Measurements from ENCODE around the gene TSPAN13.

The TSPAN13 gene

GRCh38 chr7:16753102-16753931, at the start of gene TSPAN13:
Gene TSPAN13, plus strand, starts transcription at chr7:16753755. Its CDS starts 213 bp downstream, at chr7:16753968.
- no peak for DNase-seq

DNA sequence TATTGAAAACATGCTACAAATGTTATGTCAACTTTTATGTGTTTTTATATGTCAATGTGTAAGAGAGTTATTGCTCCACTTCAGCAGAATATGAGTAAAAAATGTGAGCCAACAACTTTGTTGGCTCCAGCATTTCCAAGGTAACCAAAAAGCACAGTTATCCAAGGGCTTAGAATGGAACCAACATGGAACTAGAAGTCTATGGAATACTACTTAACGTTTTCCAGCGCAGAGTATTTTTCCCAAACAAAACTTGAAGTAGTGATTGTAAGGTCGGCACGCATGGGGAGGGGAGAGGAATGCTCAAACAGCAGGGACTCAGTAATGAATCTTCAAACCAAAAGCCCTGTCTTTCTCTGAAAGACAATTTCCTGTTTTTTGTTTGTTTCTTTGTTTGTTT, 45.0 kb upstream of the TSPAN13 start:
- no peak for DNase-seq

- DNase-seq: no peak
These were observed 44.6 kb upstream of the TSPAN13 start for GRCh38 chr7:16708980-16709379.

DNA sequence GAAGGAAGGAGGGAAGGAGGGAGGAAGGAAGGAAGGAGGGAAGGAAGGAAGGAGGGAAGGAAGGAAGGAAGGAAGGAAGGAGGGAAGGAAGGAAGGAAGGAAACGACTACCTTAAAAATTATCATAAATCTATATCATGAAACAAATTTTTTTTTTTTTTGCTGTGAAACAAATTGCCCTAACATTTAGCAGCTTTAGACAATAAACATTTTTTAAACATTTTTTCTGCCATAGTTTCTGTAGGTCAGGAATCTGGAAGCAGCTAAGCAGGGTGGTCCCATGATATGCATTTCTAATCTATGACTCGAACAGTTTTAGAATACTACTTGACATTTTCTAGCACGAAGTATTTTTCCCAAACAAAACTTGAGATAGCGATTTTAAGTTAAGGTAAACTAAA, 42.9 kb upstream of the TSPAN13 start:
- DNase-seq: no peak

GRCh38 chr7:16711730-16712129, 41.8 kb upstream of the TSPAN13 start:
- no peak for DNase-seq

GRCh38 chr7:16712916-16713315, 40.6 kb upstream of the TSPAN13 start:
- DNase-seq: no peak

DNA sequence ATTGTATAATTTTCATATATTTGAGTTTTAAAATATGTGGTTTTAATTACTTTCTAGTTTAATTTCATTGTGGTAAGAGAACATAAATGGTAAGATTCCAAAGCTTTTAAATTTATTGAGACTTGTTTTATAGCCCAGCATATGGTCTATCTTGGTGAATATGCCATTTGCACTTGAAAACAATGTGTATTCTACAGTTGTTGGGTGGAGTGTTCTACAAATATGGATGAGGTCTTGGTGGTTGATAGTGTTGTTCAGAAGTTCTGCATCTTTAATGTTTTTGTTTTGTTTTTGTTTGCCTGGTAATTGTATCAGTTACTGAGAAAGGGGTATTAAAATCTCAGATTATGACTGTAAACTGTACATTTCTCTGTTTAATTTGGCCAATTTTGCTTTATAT, 37.6 kb upstream of the TSPAN13 start:
- no peak for DNase-seq

DNA sequence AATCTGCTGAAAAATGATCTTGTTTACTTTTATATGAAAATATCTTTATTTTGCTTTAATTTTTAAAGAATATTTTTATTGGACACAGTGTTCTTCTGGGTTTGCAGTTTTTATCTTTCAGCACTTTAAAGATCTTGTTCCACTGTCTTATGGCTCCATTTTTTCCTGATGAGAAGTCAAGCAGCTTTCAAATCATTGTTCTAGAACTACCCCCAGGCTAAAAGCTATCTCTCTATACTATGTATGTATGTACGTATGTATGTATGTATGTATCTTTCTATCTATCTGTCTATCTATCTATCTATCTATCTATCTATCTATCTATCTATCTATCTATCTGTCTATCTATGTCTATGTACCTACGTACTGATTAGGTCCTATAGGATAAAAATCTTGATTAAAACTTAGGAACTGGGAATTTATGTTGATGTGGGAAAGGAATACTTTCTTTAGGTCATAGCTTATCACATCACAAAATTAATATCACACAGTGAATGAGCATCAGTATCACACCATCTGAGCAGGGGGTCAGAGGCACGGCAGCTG, 35.4 kb upstream of the TSPAN13 start:
- DNase-seq: no peak

DNA sequence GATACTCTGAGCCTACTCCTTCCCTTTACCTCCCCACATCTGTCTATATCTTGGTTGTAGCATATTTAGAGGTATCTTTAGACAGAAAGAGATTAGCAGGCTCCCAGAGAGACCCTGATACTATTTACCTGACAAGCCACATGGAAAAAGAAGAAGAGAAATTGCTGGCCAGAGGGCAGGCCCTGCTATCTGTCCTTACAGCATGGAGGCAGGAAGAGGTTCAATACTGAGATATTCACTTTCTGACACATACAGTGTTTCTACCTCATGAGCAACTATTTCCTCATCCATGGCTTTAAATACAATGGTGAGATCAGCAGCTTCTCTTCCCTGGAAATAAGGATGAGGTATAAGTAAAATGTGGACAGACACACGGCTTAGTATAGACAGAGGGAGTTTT, 33.9 kb upstream of the TSPAN13 start:
- DNase-seq: no peak

- DNase-seq: no peak
These were observed 32.0 kb upstream of the TSPAN13 start for GRCh38 chr7:16721541-16721940.

DNA sequence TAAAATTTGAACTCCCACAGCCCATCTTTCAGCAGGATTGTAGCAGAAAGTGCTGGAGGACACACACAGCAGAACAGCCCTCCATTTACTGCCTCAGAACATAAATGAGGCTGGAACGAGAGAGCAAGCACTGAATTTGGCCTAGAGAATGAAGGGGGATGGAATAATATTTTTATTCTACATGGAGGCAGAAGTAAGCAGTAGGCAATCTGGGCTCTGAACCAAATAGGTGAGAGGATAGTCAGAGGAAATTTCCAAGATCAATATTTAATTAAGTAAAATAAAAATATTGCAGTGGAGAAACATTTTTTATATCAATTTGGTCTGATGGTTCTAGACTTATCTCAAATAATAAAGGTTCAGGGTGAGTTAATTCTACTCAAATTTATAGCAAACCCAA, 29.2 kb upstream of the TSPAN13 start:
- DNase-seq: no peak

DNA sequence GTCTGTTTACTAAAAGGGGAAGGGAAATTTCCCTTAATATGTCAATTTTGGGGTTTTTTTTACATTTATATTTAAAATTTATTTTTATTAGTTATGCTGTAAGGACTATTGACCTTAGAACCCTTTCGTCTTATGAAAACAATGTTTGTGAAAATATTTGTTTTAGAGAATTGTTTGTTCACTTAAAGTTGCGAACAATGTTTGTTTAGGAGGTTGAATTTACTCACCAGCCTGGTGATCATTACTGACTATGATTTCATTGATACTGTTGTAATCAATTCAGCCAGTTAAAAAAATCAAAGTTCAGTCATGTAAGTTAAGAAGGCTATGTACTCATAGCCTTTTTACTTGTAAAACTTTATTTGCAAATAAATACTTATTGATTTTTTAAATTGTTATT, 27.4 kb upstream of the TSPAN13 start:
- no peak for DNase-seq

DNA sequence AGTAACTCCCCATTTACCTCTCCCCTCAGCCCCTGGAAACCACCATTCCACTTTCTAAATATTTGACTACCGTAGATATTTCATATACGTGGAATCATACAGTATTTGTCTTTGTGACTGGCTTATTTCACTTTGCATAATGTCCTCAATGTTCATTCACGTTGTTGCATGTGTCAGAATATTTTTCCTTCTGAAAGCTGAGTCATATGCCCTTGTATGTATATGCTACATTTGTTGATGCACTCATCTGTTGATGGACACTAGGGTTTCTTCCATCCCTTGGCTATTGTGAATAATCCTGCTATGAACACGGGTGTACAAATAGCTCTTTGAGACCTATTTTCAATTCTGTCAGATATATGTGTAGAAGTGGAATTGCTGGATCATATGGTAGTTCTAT, 25.8 kb upstream of the TSPAN13 start:
- no peak for DNase-seq

DNA sequence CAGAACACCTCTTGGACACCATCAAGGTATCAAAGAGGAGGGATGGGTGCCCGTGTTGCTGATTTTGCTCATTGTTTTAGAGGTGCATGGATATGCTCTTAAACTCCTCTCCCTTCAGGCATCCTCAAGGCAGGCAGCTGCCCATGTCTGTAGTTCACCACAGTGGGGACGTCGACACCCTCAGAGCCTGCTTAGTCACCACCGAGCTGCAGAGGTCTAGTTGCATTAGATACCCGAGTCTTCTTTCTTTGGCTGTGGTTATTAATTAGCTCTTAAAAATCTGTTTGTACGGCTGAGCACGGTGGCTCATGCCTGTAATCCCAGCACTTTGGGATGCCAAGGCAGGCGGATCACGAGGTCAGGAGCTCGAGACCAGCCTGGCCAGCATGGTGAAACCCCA, 24.7 kb upstream of the TSPAN13 start:
- no peak for DNase-seq

DNA sequence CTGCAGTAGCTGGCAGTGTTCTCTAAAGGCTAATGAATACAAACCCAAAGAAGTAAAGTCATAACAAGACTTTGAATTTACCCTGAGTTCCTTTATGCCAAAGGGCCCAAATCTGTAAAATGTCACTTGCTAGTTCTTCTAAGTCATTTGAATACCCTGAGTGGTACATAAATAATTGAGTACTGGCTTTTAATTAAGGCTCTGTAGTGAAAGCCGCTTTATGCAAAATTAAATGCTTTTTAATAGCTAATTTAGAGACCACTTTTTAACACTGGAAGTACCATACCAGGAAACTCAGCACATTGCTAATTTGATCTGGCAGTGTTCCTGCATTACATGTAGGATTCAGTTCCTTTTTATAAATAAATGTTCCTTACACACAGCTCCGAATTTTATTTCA, 24.0 kb upstream of the TSPAN13 start:
- no peak for DNase-seq

DNA sequence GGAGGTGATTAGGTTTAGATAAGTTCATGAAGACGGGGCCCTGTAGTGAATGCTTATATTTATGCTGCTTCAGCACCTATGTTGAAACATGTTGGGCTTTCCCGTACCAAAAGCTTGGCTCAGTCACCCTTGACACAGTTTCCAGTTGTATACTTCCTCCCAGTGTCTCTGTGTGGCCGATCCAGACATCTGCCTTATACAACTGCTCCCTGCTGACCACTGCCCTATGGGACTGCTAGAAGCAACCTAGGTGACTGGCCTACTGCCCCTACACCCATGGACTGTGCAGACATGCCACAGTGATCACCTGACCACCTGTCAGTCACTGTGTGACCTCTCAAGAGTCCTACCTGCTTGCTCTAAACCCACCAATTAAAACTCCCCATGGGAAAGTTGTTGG, 22.6 kb upstream of the TSPAN13 start:
- DNase-seq: no peak

DNA sequence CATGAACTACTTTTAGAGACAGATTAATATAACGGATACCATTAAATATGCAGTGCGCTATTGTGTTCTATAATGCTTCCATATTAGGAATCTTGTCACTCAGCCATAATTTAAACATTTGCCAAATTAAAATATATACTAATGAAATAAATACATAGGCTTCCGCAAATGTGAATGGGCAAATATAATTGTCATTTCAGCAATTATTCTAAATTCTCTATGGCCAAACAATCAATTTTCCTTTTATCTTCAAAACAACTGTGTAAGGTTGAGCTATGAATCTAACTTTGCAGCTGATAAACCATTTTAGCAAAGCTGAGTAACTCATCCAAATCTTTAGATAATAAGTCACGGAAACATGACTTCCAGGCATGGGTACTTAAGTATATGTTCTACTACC, 20.7 kb upstream of the TSPAN13 start:
- DNase-seq: no peak

GRCh38 chr7:16734148-16734726, 19.3 kb upstream of the TSPAN13 start:
- no peak for DNase-seq

- DNase-seq: no peak
These were observed 18.5 kb upstream of the TSPAN13 start for GRCh38 chr7:16735020-16735419.

DNA sequence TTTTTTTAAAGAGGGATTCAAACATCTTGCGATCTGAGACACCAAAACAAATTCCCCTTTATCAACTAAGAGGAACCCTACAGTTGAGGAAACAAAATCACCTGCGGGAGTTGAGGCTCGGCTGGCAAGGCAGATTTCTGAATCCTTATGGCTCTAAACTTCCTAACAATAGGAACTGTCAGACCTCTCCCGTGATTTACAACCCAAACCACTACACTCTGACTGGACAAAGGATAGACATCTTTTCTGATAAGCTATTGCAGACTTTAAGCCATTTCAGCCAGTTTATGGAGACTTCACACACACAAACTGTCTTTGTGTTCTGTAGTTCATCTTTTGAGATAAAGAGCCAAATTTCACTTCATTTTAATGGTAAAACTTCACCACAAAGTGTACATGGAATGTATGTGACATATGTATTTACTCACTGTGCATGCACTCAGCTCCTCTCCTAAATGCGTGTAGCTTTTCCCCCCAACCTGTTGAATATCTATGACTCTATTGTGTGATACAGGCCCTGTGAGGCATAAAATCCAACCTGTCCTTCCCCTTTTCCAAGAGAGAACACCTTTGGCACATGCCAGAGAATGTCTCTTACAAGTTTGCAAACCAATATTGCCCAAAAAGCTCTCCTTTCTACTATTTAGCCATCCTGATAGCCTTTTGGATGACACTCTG, 15.4 kb upstream of the TSPAN13 start:
- no peak for DNase-seq

GRCh38 chr7:16739863-16740622, 13.5 kb upstream of the TSPAN13 start:
- DNase-seq: no peak

DNA sequence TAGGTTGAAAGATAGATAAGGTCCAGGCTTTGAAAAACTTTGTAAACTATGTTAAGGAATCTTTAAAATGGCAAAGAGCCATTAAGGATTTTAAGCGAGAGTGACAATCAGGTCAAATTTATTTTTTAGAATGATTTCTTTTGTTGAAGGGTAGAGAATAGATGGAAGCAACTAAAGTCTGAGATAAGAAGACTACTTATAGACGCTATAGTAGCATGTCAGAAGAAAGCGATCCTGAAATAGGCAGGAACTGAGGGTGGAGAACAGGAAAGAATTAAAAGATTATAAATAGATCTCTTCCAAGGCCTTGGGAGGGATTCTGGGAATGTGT, 13.0 kb upstream of the TSPAN13 start:
- no peak for DNase-seq

DNA sequence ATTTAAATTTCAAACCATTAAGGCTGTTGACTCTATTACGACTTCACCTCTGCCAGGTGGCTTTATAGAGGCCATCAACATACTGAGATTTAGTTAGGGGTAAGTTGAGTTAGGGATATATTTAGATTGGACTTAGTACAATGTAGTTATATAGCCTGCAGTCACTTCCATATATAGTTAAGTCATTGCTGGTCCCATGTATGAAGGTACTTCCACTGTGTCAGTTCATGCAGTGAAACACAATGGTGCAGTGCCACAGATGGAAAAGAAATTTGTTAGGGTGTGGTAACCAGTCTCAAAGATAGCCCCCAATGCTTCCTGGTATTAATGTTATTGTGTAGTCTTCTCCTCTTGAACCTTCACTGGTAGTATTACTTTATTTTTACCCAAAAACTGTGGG, 12.6 kb upstream of the TSPAN13 start:
- DNase-seq: no peak
